NCI-H187 treated with DMSO at 0.1 percent for 48 hours (cell line): ENCODE data around the gene NUP54.

Source experiments
- DNase-seq: peaks from one replicate; lab custom pipeline; 2025; lab: John Stamatoyannopoulos, UW

The NUP54 gene

GRCh38 chr4:76067652-76068286, 80.4 kb downstream of the NUP54 start:
- DNase-seq, result no peak

GRCh38 chr4:76066546-76066945, 81.7 kb downstream of the NUP54 start:
- DNase-seq, result no peak
